T follicular helper cell (primary cell): ENCODE measurements around the gene MYH9.
A peak's percentile ranks its signal among the peaks of the same experiment; 100 is the strongest.
"Not testable (repeated sequence)": the region's sequence is repeated elsewhere in the genome, so short reads cannot be mapped to it uniquely, and the experiment has no call there.

Source experiments
- DNase-seq: peaks from one replicate; pipeline ENCODE4 v3.0.0-alpha.2; 2020; ENCODE audit warnings: low read depth
- total RNA-seq, 2 experiments: gene quantifications; one replicate each; lab custom pipeline; 2026; lab: John Stamatoyannopoulos, UW

MYH9 gene
- total RNA-seq, result 1,497 to 2,569 reads per million in 2 experiments

- peak; percentile 98 for DNase-seq
These were observed at the start of gene MYH9 for GRCh38 chr22:36387959-36388726. MYH9 (minus strand) TSS chr22:36387967; CDS start chr22:36349236, 38,731 bp downstream.

DNA sequence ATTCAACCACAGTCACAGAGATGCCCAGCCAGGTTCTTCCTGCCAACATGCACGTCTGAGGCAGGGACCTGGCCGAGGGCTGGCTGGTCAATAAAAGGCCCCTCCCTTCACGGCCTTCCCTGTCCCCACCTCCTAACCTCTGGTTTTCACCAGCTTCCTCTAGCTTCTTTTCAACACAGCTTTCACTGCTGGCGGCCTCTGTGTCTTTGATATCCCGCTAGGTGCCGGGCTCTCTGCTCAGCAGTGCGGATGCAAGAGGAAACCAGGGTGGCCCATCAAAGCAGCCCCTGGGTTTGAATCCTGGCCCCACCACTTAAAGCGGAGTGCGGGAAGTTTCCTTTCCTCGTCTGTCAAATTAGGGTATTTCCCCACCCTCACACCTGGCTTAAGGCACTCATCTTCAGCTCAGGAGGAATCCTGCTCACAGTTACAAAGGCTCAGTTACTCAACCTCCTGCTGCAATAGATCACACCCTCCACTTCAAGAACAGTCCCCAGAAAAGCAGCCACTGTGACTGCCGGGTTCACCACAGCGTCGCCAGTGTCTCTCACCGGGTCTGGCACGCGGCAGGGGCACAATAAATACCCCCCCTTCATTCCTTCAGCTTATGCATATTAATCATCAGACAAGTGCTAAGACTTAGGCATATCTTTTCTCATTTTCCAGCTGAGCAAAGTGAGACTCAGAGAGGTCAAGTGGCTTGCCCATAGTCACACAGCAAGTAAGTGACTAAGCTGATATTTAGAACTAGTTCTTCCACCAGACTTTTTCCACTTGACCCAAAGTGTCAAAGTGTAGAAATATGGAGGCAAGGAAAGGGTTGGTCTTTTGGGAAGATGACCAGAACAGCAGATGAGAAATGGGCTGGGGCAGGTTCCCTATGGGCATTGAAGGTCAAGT is 48.0 kb upstream of the MYH9 start:
- peak; percentile 72 for DNase-seq

DNA sequence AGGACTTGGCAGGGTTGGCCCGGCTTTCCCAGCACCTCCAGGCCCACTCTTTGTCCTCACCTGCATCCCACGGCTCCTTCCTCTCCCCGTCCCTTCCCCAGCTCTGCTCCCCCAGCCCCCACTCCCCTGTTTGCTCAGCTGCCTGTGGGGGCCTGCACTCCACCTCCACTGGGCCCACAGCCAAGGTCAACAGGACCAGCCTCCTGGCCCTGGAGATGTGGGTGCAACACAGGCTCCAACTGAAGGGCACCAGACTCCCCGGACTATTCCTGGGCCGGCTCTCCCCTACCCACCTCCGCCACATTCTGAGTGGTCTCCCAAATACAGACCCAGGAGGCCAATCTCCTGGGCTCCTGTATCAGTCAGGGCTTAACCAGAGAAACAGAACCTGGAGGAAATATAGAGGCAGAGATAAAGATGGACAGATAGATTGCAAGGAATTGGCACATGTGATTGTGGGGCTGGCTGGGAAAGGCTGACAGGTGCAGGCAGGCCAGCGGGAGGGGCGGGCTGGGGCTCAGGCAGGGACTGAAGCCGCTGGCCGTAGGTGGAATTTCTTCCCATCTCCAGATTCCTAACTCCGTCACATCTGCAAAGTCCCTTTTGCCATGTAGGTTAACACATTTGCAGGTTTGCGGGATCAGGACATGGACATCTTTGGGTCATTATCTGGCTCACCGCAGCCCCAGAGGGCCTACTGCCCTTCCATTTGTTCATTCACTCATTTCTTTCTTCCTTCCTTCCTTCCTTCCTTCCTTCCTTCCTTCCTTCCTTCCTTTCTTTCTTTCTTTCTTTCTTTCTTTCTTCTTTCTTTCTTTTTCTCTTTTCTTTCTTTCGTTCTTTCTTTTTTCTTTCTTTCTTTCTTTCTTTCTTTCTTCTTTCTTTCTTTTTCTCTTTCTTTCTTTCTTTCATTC is 45.8 kb upstream of the MYH9 start:
- DNase-seq, result no peak

DNA sequence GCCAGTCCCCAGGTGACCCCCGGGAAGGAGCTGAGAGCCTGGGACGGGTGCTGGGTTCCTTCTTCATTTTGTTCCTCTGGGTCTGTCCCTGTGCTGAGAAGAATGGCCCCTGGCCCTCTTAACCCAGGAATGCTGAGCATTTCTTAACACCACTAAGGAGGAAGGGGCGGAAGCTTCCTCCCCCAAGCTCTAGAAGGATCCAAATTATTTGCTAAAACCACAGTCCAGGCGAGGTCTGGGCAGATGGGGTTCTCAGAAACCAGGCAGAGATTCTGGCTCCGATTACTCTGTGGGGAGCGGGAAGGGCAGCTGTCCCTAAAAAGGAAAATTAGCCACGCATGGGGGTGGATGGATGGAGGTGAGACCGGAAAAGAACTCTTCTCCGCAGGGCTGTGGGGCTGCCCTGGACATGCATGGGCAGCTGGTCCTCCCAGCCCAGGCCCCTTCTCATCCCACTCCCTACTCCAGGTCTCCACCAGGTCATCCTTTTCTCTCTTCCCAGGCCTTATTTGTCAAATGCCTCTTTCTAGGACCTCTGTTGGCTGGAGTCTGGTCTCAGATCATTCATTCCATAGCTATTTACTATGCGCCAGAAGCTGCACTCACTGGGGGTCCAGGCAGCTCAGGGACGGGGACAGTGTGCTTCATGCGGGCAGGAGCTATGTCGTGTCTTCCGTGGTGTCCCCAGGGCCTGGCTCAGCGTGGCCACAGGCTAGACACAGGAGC is 45.0 kb upstream of the MYH9 start:
- DNase-seq, result no peak

- no peak for DNase-seq
These were observed 44.2 kb upstream of the MYH9 start for GRCh38 chr22:36431977-36432376.

DNA sequence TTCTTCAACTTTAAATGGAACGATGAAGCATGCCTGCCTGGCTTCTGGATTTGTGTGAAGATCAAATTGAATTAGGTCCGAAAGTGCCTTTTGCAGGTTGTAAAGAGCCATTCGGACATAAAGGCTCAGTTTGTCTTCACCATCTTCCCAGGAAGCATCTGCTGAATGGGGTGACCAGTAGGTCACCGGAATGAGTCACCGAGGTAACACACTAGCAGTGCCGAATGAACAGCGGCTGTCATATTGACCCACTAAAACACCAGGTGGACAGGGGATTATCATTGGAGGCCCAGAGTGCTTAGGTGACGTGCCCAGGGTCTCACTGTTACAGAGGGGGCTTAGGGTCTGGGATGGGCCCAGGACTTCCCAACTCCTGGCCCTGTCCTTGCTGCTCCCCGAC is 43.1 kb upstream of the MYH9 start:
- no peak for DNase-seq

- DNase-seq, result not testable (repeated sequence)
These were observed 40.2 kb upstream of the MYH9 start for GRCh38 chr22:36427952-36428351.

GRCh38 chr22:36425977-36426523 is 38.3 kb upstream of the MYH9 start:
- DNase-seq, result no peak

DNA sequence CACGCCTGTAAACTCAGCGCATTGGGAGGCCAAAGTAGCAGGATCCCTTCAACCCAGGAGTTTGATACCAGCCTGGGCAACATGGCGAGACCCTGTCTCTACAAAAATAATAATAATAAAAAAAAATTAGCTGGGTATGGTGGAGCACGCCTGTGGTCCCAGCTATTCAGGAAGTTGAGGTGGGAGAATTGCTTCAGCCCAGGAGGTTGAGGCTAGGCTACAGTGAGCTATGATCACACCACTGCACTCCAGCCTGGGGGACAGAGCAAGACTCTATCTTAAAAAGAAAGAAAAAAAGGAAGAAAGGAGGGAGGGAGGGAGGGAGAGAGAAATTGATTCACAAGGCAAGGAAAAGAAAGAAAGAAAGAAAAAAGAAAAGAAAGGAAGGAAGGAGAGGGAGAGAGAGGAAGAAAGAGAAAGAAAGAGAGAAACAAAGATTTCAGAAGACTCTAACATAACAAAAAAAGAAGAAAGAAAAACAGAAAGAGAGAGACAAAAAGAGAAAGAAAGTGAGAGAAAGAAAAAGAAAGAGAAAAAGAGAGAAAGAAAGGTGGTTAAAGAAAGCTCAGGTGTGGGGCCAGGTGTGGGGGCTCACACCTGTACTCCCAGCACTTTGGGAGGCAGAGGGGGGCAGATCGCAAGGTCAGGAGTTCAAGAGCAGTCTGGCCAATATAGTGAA is 37.3 kb upstream of the MYH9 start:
- DNase-seq, result no peak

DNA sequence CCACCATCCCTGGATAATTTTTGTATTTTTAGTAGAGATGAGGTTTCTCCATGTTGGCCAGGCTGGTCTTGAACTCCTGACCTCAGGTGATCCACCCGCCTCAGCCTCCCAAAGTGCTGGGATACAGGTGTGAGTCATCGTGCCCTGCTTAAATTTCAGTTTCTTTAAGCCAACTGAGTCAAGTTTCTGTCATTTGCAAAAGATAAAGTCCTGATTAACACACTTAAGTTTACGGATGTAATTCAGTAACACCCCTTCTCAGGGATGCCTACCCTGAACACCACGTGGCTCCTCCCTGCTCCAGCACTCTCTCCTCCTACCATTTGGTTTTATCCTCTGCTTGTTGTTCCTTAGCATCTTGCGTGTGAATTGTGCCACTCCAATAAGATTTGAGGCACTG is 36.7 kb upstream of the MYH9 start:
- DNase-seq, result not testable (repeated sequence)

DNA sequence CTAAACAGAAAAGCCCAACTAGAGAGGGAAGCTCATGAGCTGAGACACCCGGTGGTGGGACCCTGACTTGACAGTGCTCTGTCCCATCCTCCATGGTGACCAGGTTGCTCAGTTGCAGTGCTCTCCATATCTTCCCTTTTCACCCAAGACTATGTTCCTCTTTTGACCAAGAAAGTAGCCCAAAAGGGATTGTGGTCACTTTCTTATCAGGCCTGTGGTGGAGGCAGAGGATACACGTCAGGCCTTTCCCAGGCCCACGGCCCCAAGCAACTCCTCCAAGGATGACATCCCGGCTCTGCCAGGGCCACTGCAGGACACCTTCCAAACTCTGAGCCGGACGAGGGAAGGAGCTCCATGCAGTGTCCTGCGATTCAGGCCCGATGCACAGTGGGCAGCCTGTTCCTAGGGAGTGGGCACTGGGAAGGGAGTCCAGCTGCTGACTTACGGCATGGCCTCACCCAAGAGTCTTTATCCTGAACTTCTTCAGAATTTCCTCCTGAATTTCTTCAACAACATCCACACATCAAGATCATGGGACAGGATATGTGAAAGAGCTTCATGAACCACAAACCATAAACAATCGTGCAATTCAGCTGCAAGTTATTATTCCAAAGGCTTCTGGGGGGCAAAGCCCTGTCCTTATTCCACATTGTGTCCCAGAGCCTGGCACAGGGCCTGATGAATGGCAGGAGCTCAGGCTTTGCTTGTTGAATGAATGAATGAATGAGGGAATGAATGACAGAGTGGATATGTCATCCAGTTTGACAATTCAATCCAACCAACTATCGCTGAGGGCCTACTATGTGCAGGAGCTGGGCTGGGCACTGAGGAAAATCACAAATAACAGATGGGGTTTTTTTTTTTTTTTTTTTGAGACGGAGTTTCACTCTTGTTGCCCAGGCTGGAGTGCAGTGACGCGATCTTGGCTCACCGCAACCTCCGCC is 36.0 kb upstream of the MYH9 start:
- no peak for DNase-seq

DNA sequence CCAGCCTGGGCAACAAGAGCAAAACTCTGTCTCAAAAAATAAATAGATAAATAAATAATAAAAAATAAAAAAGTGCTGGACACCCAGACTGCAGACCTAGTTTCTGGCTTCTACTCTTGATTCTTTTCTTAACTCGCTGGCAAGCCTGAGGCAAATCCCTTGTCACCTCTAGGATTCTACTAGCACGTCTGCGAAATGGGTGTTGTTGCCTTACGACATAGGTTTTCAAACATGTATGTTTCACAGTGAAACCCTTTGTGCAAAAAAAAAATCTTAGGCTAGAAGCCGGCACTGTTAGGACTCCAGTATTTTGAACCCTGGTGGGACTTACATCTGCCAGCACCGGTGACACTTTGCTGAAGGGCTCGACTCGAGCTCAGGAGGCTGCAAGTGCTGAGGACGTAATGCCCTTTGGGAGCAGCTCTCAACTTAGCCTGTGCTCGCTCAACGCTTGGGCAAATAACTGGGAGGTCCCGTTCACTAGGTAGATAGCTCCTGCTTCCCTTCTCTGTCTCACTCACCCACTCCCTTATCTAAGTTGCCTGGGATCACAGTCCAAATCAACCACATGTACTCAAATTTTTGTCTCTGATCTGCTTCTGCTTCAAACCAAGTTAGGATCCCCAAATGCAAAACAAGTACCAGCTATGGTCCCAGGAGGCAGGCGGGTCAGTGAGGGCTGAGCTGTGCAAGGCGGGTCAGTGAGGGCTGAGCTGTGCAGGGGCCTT is 34.7 kb upstream of the MYH9 start:
- no peak for DNase-seq

DNA sequence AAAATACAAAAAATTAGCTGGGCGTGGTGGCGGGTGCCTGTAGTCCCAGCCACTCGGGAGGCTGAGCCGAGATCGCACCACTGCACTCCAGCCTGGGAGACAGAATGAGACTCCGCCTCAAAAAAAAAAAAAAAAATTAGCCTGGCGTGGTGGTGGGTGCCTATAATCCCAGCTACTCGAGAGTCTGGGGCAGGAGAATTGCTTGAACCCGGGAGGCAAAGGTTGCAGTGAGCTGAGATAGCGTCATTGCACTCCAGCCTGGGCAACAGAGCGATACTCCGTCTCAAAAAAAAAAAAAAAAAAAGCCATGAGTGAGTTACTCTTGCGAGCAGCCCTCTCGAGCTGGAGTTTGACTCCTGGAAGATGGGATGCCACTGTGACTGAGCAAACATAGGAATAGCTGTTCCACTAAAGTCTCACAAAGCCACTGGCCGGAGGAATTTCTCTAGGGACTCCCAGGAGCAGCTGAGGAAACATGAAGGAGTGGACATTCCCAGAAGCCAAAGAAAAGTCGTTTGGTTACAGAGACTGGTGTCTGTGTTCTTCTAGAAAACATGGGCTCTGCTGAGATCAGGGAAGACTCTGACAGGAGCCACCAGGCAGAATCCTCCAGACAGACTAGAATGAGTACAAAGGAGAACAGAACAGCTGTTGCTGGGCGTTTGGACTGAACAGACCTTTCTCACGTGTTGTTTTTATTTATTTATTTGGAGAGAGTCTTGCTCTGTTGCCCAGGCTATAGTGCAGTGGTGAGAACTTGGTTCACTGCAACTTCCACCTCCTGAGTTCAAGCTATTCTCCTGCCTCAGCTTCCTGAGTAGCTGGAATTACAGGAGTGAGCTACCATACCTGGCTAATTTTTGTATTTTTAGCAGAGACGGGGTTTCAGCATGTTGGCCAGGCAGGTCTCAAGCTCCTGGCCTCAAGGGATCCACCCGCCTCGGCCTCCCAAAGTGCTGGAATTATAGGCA is 32.4 kb upstream of the MYH9 start:
- no peak for DNase-seq

DNA sequence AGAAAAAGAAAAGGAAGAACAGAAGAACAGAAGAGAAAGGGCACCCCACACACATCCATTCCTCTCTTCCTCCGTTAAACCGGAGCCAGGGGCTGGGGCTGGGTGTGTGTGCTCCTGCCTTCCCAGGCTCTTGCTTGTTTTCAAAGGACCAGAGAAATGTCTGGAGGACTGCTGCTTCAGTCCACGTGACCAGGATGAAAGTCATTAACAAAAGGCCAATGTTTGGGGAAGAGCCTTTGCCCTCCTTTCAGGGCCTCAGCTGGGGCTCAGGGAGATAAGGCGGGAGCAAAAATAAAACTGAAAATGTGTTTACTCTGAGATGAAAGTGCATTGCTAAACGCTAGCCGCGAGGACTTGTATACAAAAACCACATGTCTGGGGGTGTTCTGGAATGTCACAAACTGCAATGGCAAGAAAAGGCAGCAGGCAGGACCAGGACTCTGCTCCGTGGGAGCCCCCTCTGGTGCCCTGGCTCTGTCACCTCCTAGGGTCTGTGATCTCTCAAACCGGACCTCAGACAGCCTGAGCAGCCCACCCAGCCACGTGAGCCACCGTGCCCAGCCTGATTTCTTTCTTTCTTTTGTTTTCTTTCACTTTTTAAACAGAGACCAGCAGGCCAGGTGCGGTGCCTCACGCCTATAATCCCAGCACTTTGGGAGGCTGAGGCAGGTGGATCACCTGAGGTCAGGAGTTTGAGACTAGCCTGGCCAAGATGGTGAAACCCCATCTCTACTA is 31.6 kb upstream of the MYH9 start:
- DNase-seq, result no peak

- DNase-seq, result no peak
These were observed 29.5 kb upstream of the MYH9 start for GRCh38 chr22:36417281-36417686.

- DNase-seq, result no peak
These were observed 27.8 kb upstream of the MYH9 start for GRCh38 chr22:36415415-36416168.
